A673 (cell line): ENCODE measurements around the gene CSF2RB. TPM values are rescaled to one million over a fixed set of nuclear protein-coding genes. Genes with fewer than 3 reads are reported as not detected.

Source experiments
- BruUV-seq: library from RNA; stranded (reverse); fragments of 400-500 nt; replicated peaks from 2 replicates; lab custom pipeline; 2021; lab: Mats Ljungman, UMichigan
- CTCF ChIA-PET: fragments of 300-600 bp; sonication (Branson Sonifier 250); formaldehyde crosslinking; loops from one replicate; lab custom pipeline; 2022; ENCODE audit warnings: antibody characterized with exemption; lab: Charles Lee
- POLR2A ChIA-PET: fragments of 300-600 bp; sonication (Branson Sonifier 250); formaldehyde crosslinking; loops from one replicate; lab custom pipeline; 2022; ENCODE audit warnings: antibody characterized with exemption; ENCODE audit not compliant: low non-redundant PET; lab: Charles Lee
- DNase-seq: peaks from one replicate; pipeline ENCODE4 v3.0.0-alpha.2; 2015; ENCODE audit warnings: low spot score
- H3K27ac ChIP-seq: fragments of 200-600 bp; sonication (generic); 2 replicates; pipeline ENCODE4 v1.5.1; 2016; ENCODE audit warnings: mixed run types, low read depth, mild to moderate bottlenecking, mixed read lengths, antibody characterized with exemption, low read length; ENCODE audit not compliant: poor library complexity, severe bottlenecking
- H3K27me3 ChIP-seq: fragments of 200-600 bp; sonication (generic); replicated peaks from 2 replicates; pipeline ENCODE4 v1.6.1; 2017; ENCODE audit warnings: mixed run types, low read depth, mild to moderate bottlenecking, mixed read lengths, antibody characterized with exemption, low read length; ENCODE audit not compliant: insufficient read depth, poor library complexity
- H3K36me3 ChIP-seq: fragments of 200-600 bp; sonication (generic); 2 replicates; pipeline ENCODE4 v1.6.1; 2016; ENCODE audit warnings: mixed run types, mild to moderate bottlenecking, mixed read lengths, antibody characterized with exemption, low read length; ENCODE audit not compliant: insufficient read depth, poor library complexity, severe bottlenecking
- H3K4me1 ChIP-seq: fragments of 200-600 bp; sonication (generic); 2 replicates; pipeline ENCODE4 v1.6.1; 2017; ENCODE audit warnings: mixed run types, mild to moderate bottlenecking, mixed read lengths, antibody characterized with exemption, low read length; ENCODE audit not compliant: insufficient read depth, poor library complexity, severe bottlenecking
- H3K4me3 ChIP-seq: fragments of 200-600 bp; sonication (generic); 2 replicates; pipeline ENCODE4 v1.5.1; 2016; ENCODE audit warnings: low read depth, mixed run types, mild to moderate bottlenecking, mixed read lengths, low read length; ENCODE audit not compliant: poor library complexity, severe bottlenecking
- H3K9me3 ChIP-seq: fragments of 200-600 bp; sonication (generic); 2 replicates; pipeline ENCODE4 v1.6.1; 2016; ENCODE audit warnings: mixed run types, low read depth, mild to moderate bottlenecking, mixed read lengths, antibody characterized with exemption, low read length; ENCODE audit not compliant: poor library complexity, severe bottlenecking
- CTCF ChIP-seq: fragments of 300-800, 200-600 bp; sonication (generic); conservative IDR thresholded peaks from 2 replicates; pipeline ENCODE4 v1.5.1; 2017; ENCODE audit warnings: low read depth, mild to moderate bottlenecking, antibody characterized with exemption, low read length, moderate library complexity, mixed read lengths
- EZH2 ChIP-seq: fragments of 200-600 bp; sonication (generic); IDR thresholded peaks from 2 replicates; pipeline ENCODE4 v1.6.1; 2017; ENCODE audit warnings: borderline replicate concordance, low read depth, mild to moderate bottlenecking, mixed read lengths, antibody characterized with exemption, low read length; ENCODE audit not compliant: poor library complexity, severe bottlenecking
- intact Hi-C: fragments of 100-400 bp; cut with micrococcal nuclease; formaldehyde crosslinking; loops from one replicate; pipeline ENCODE4 v1.10.0; 2022; ENCODE audit not compliant: unreplicated experiment
- total RNA-seq: library from RNA; stranded (reverse); gene quantifications from 2 replicates; pipeline ENCODE4 v1.2.3, GENCODE V29; 2021

The CSF2RB gene
- total RNA-seq, 1 experiment from 2014 or later, result not detected

GRCh38 chr22:36951746-36952145 lies 38.3 kb downstream of the CSF2RB start:
- H3K36me3 ChIP-seq, result no peaks in the 10 kb centered on the region
- H3K9me3 ChIP-seq, result no peaks in the 10 kb centered on the region
- TF ChIP-seq CTCF (no peak), EZH2 (no peak)
- no peaks in the 10 kb centered on the region for H3K27me3 ChIP-seq
- ChIA-PET CTCF (no interaction called here), POLR2A (no interaction called here)
- intact Hi-C loops, result no loop called here
- BruUV-seq, result no TSS peak
- DNase-seq, result no peak
- H3K4me1 ChIP-seq, result no peaks in the 10 kb centered on the region
- H3K4me3 ChIP-seq, result no peak overlapping the region
- no peak overlapping the region for H3K27ac ChIP-seq

- CTCF ChIA-PET, result no interaction called here
- Histone ChIP-seq H3K36me3 (no peaks in the 10 kb centered on the region), H3K27ac (no peak overlapping the region), H3K4me3 (no peak overlapping the region), H3K9me3 (no peaks in the 10 kb centered on the region), H3K27me3 (no peaks in the 10 kb centered on the region), H3K4me1 (no peaks in the 10 kb centered on the region)
- POLR2A ChIA-PET, result no interaction called here
- TF ChIP-seq EZH2 (no peak), CTCF (no peak)
- DNase-seq, result no peak
- intact Hi-C loops, result no loop called here
- BruUV-seq, result no TSS peak
These were observed 40.0 kb downstream of the CSF2RB start for GRCh38 chr22:36953239-36954080.

GRCh38 chr22:36954251-36955014 lies 41.0 kb downstream of the CSF2RB start:
- ChIA-PET CTCF (no interaction called here), POLR2A (no interaction called here)
- intact Hi-C loops, result no loop called here
- TF ChIP-seq EZH2 (no peak), CTCF (no peak)
- no peaks in the 10 kb centered on the region for H3K36me3 ChIP-seq
- H3K27ac ChIP-seq, result no peak overlapping the region
- H3K9me3 ChIP-seq, result no peaks in the 10 kb centered on the region
- no peaks in the 10 kb centered on the region for H3K27me3 ChIP-seq
- no peaks in the 10 kb centered on the region for H3K4me1 ChIP-seq
- no peak for DNase-seq
- H3K4me3 ChIP-seq, result no peak overlapping the region
- no TSS peak for BruUV-seq
